Activated naive CD4-positive, alpha-beta T cell treated with anti-CD3 and anti-CD28 coated beads, Interleukin-2, amount 10 ng/mL, durations not matched to agents 7 days and 5 days (primary cell): ENCODE results near the gene UBC.
"Not testable (repeated sequence)": the region's sequence is repeated elsewhere in the genome, so short reads cannot be mapped to it uniquely, and the experiment has no call there.

Experiments used
- CTCF ChIA-PET: fragments of 350-600 bp; sonication (Branson Sonifier 250); formaldehyde crosslinking; loops from one replicate; lab custom pipeline; 2021; ENCODE audit warnings: antibody characterized with exemption; lab: Charles Lee
- DNase-seq: peaks from one replicate; pipeline ENCODE4 v3.0.0-alpha.2; 2020
- H3K27ac Mint-ChIP-seq: one replicate; pipeline ENCODE4 v1.8.0; 2021; ENCODE audit warnings: mild to moderate bottlenecking, moderate library complexity, mixed read lengths
- H3K27me3 Mint-ChIP-seq: one replicate; pipeline ENCODE4 v1.8.0; 2021; ENCODE audit warnings: mild to moderate bottlenecking, mixed read lengths
- H3K36me3 Mint-ChIP-seq: one replicate; pipeline ENCODE4 v1.8.0; 2021; ENCODE audit warnings: mixed read lengths
- H3K4me1 Mint-ChIP-seq: one replicate; pipeline ENCODE4 v1.8.0; 2021; ENCODE audit warnings: mixed read lengths
- H3K4me3 Mint-ChIP-seq: one replicate; pipeline ENCODE4 v1.8.0; 2021; ENCODE audit warnings: mild to moderate bottlenecking, moderate library complexity, mixed read lengths
- H3K9me3 Mint-ChIP-seq: one replicate; pipeline ENCODE4 v1.8.0; 2021; ENCODE audit warnings: mixed read lengths

The UBC gene

DNA sequence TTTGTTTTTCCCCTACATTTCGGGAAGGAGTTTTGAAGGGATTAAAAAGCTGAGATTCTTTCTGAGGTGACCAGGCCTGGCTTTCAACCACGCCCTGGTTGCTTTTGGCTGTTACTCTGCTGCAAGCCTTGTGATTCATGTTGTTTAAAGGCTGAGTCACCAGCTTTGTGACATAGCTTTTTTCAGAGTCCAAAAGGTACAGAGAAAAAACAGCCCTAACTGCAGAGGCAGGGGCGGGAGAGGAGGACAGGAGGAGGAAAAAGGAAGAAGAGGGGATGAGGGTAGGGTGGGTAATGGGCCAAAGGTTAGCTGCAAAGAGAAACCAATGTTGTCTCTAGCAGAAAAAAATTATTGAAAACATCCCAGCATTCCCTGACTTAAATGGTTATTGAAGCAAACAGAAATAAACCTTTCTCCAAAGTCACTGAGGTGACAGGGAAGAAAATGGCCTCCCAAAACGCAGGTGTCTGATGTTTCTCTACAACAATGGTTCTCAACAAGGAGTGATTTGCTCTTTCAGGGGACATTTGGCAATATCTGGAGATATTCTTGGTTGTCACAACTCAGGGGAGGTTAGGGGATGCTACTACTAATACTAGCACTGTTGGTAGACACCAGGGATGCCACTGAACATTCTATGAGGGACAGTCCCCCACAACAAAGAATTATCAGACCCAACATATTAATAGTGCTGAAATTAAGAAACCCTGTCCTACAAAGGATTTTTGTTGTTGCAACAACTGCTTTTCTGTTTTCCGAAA is 2.1 kb upstream of the UBC start:
- Mint-ChIP-seq H3K4me1 (peaks cover 83% of the 10 kb centered on the region), H3K4me3 (peak overlapping the region; percentile 99), H3K27ac (peak overlapping the region; percentile 100), H3K9me3 (no peaks in the 10 kb centered on the region), H3K27me3 (peaks cover 12% of the 10 kb centered on the region), H3K36me3 (peaks cover 28% of the 10 kb centered on the region)
- CTCF ChIA-PET: interaction anchor here (2.4 to 12.7 kb wide), 2 partner anchors 10 to 23 kb away, joined by 10 to 156 read pairs; no protein-coding TSS in a partner anchor
- DNase-seq: peak; percentile 51

DNA sequence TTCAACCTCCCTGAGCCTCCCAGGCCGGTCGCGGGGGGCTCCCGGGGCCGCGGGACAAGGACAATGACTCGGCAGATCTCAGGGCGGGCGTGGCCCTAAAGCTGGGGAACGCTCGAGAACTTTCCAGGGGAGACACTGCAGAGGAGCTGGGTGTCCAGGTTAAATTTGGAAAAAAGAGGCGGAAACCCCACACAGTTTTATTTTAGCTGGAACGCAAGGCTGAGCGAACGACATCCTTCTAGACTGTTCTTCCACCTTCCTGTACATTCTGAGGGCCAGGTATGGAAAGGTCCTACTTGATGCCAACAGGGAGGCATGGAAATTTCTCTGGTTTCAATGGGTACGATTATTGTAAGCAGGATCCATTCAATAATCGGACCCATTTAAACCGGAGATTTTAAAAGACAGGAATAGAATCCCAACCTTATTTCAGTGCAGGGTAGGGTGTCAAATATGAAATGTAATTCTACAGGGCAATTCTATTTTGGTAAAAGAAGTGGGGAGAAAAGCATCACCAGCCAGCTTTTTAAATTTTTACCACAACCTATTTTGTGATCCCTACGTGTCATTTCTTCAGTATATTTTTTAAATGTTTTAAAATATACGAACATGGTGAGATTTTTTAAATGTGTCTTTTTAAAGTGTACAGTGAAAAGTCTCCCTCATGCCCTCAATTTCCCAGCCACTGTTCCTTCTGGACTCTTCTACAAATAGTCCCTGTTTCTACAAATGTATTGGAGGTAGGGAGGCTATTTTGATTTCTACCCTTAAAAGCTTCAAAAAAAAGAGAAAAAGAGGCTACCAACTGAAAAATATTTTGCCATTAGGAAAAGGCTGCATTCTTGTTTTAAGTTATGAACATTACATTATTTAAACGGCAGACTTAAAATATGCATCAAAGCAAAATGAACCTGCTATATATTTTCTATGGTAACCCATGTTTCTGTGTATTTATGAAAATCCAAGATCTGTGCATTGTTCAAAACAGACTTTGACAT is 1.1 kb upstream of the UBC start:
- Mint-ChIP-seq H3K27me3 (peaks cover 12% of the 10 kb centered on the region), H3K27ac (peak overlapping the region; percentile 100), H3K4me1 (peaks cover 82% of the 10 kb centered on the region), H3K36me3 (peaks cover 37% of the 10 kb centered on the region), H3K4me3 (peak overlapping the region; percentile 99), H3K9me3 (no peaks in the 10 kb centered on the region)
- CTCF ChIA-PET: interaction anchor here (0.9 to 12.7 kb wide), 3 partner anchors 9 to 24 kb away, joined by 6 to 156 read pairs (median 10); no protein-coding TSS in a partner anchor
- no peak for DNase-seq

GRCh38 chr12:124913474-124914391 is 717 bp downstream of the UBC start:
- Mint-ChIP-seq H3K27me3 (peaks cover 12% of the 10 kb centered on the region), H3K4me3 (peak overlapping the region; percentile 99), H3K4me1 (peaks cover 74% of the 10 kb centered on the region), H3K36me3 (peaks cover 42% of the 10 kb centered on the region), H3K27ac (peak overlapping the region; percentile 100), H3K9me3 (no peaks in the 10 kb centered on the region)
- CTCF ChIA-PET: interaction anchor here (1.6 to 12.7 kb wide), 3 partner anchors 7 to 26 kb away, joined by 3 to 156 read pairs (median 10); no protein-coding TSS in a partner anchor
- DNase-seq: peak; percentile 96

DNA sequence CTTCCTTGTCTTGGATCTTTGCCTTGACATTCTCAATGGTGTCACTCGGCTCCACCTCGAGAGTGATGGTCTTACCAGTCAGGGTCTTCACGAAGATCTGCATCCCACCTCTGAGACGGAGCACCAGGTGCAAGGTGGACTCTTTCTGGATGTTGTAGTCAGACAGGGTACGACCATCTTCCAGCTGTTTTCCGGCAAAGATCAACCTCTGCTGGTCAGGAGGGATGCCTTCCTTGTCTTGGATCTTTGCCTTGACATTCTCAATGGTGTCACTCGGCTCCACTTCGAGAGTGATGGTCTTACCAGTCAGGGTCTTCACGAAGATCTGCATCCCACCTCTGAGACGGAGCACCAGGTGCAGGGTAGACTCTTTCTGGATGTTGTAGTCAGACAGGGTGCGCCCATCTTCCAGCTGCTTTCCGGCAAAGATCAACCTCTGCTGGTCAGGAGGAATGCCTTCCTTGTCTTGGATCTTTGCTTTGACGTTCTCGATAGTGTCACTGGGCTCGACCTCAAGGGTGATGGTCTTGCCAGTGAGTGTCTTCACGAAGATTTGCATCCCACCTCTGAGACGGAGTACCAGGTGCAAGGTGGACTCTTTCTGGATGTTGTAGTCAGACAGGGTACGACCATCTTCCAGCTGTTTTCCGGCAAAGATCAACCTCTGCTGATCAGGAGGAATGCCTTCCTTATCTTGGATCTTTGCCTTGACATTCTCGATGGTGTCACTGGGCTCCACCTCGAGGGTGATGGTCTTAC is 1.7 kb downstream of the UBC start:
- H3K27me3 Mint-ChIP-seq: peaks cover 12% of the 10 kb centered on the region
- CTCF ChIA-PET: interaction anchor here (1.6 to 12.7 kb wide), 2 partner anchors 10 to 27 kb away, joined by 3 to 156 read pairs; no protein-coding TSS in a partner anchor
- H3K27ac Mint-ChIP-seq: peak overlapping the region; percentile 100
- not testable (repeated sequence) for H3K9me3 Mint-ChIP-seq, DNase-seq
- peaks cover 42% of the 10 kb centered on the region for H3K36me3 Mint-ChIP-seq
- H3K4me3 Mint-ChIP-seq: peak overlapping the region; percentile 99
- H3K4me1 Mint-ChIP-seq: peaks cover 63% of the 10 kb centered on the region

GRCh38 chr12:124911521-124911920 is 2.9 kb downstream of the UBC start:
- not testable (repeated sequence) for H3K27ac Mint-ChIP-seq, H3K9me3 Mint-ChIP-seq, DNase-seq
- peaks cover 12% of the 10 kb centered on the region for H3K27me3 Mint-ChIP-seq
- H3K4me3 Mint-ChIP-seq: peak overlapping the region; percentile 55
- peaks cover 42% of the 10 kb centered on the region for H3K36me3 Mint-ChIP-seq
- CTCF ChIA-PET: interaction anchor here (0.8 to 2.6 kb wide), 3 partner anchors 20 to 28 kb away, joined by 3 to 24 read pairs (median 3); no protein-coding TSS in a partner anchor
- H3K4me1 Mint-ChIP-seq: peaks cover 54% of the 10 kb centered on the region

DNA sequence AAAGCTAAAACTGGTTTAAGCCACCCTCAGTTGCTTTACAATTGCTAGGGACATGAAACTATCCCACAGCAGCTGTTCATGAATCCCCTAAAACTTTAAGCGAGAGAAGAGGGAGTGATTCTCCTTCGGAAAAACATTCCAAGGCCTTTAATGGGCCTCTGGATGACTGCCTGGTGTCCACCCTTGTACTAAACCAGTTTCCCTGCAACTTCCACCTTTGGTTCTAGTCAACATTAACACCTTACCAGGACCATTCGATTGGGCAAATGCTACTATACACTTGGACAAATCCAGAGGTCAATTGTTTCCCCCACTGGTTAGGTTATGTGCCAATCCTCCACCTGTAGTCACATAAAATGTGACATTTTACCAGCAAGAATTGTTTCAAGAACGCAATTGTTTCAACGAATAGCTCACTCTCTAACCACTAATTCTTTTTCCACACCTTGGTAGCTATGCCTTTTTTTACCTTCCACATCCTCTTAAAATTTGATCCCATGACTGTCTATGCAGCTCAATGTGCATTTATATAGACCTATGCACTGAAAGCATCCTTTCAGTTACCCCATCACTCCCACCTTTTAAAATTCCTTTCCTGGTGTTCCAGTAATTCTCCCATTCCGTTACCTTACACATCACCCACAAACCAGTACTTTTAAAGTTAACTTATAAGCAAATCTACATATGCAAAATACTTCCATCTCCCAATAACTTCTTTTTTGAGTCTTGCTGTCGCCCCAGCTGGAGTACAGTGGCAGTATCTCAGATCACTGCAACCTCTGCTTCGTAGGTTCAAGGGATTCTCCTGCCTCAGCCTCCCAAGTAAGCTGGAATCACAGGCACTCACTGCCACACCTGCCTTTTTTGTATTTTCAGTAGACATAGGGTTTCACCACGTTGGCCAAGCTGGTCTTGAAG is 3.6 kb downstream of the UBC start:
- no peak overlapping the region for H3K27ac Mint-ChIP-seq
- peaks cover 42% of the 10 kb centered on the region for H3K36me3 Mint-ChIP-seq
- H3K4me1 Mint-ChIP-seq: peaks cover 53% of the 10 kb centered on the region

DNA sequence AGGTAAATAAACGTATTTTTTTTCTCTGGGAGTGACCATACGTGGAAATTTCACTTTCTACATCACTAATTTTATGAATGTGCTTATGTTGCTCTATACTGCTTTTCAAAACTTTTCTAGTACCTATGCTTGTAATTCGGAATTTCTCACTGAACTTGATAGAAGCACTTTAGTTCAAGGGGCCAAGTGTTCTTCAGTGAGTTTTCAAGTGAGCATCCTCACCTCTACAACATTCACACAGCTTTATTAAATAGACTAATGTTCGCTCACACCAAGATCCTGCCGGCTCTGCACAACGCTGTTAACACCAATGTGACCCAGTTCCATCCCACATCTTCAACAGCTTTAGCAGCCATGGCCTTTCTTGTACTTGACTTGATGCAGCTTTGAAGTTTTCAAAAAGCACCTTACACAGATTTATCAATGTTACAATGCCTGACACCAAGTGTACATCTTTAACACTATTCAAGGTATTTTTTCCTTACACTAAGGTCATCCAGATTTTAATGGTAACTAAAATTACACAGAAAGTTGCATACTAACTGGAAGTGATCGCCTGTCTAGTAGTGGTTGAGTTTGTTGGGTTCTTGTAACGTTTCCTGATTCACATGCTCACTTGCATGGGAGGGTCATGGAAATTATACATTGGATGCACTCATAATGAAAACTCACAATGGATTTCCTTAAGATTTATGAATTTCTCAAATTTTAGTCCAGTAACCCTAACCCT is 4.5 kb downstream of the UBC start:
- peaks cover 42% of the 10 kb centered on the region for H3K36me3 Mint-ChIP-seq
- H3K27me3 Mint-ChIP-seq: peaks cover 12% of the 10 kb centered on the region
- no peak for DNase-seq
- H3K4me3 Mint-ChIP-seq: no peak overlapping the region
- no peaks in the 10 kb centered on the region for H3K9me3 Mint-ChIP-seq
- H3K4me1 Mint-ChIP-seq: peaks cover 47% of the 10 kb centered on the region
- CTCF ChIA-PET: interaction anchor here (1.5 to 2.6 kb wide), 4 partner anchors 10 to 30 kb away, joined by 3 to 24 read pairs (median 5); no protein-coding TSS in a partner anchor
- H3K27ac Mint-ChIP-seq: no peak overlapping the region

More for the DNA sequence above, 3.6 kb downstream of the UBC start:
- CTCF ChIA-PET: interaction anchor here (0.8 to 2.6 kb wide), 5 partner anchors 9 to 29 kb away, joined by 3 to 24 read pairs (median 4); no protein-coding TSS in a partner anchor
- H3K9me3 Mint-ChIP-seq: no peaks in the 10 kb centered on the region
- H3K27me3 Mint-ChIP-seq: peaks cover 12% of the 10 kb centered on the region
- no peak for DNase-seq
- peak overlapping the region; percentile 55 for H3K4me3 Mint-ChIP-seq

- no peak overlapping the region for H3K27ac Mint-ChIP-seq
Observed at GRCh38 chr12:124906606-124907261, 7.7 kb downstream of the UBC start.

GRCh38 chr12:124904306-124905098 is 9.9 kb downstream of the UBC start:
- no peak for DNase-seq
- H3K9me3 Mint-ChIP-seq: no peaks in the 10 kb centered on the region
- CTCF ChIA-PET: interaction anchor here (1.2 to 3.1 kb wide), 2 partner anchors 35 to 130 kb away, joined by 4 to 107 read pairs; no protein-coding TSS in a partner anchor
- no peaks in the 10 kb centered on the region for H3K36me3 Mint-ChIP-seq
- peaks cover 13% of the 10 kb centered on the region for H3K4me1 Mint-ChIP-seq
- no peak overlapping the region for H3K27ac Mint-ChIP-seq
- no peak overlapping the region for H3K4me3 Mint-ChIP-seq
- peaks cover 15% of the 10 kb centered on the region for H3K27me3 Mint-ChIP-seq

More at GRCh38 chr12:124906606-124907261, 7.7 kb downstream of the UBC start:
- H3K4me3 Mint-ChIP-seq: no peak overlapping the region
- peaks cover 18% of the 10 kb centered on the region for H3K36me3 Mint-ChIP-seq
- DNase-seq: peak; percentile 94
- H3K27me3 Mint-ChIP-seq: peaks cover 7% of the 10 kb centered on the region
- H3K4me1 Mint-ChIP-seq: peaks cover 32% of the 10 kb centered on the region
- H3K9me3 Mint-ChIP-seq: no peaks in the 10 kb centered on the region
- CTCF ChIA-PET: interaction anchor here (0.6 to 3.1 kb wide), 25 partner anchors 8 to 296 kb away, joined by 3 to 107 read pairs (median 4); partner anchors contain the start of gene UBC

DNA sequence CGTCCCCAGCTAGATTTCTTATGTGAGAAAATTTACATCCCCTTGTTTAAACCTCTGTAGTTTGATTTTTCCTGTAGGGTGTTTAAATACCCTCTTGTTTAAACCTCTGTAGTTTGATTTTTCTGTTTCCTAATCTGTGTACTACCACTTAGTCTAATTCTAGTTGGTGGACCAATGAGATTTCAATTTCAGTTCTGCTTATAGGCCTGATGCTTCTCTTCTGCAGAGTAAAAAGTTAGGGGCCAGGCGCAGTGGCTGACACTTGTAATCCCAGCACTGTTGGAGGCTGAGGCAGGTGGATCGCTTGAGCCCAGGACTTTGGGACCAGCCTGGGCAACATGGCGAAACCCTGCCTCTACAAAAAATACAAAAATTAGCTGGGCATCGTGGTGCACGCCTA is 11.5 kb downstream of the UBC start:
- Mint-ChIP-seq H3K4me3 (no peak overlapping the region), H3K27ac (no peak overlapping the region)

More for the DNA sequence above, 11.5 kb downstream of the UBC start:
- Mint-ChIP-seq H3K27me3 (peaks cover 28% of the 10 kb centered on the region), H3K4me1 (peaks cover 26% of the 10 kb centered on the region), H3K36me3 (no peaks in the 10 kb centered on the region), H3K9me3 (no peaks in the 10 kb centered on the region)
- no peak for DNase-seq
- CTCF ChIA-PET: interaction anchor here (1.1 to 1.8 kb wide), 2 partner anchors 36 to 38 kb away, joined by 4 to 5 read pairs; no protein-coding TSS in a partner anchor
